Stimulated activated naive B cell treated with anti-CD40 and anti-IgM and Interleukin-4, amounts not matched to agents 10 μg/mL and 1 μg/mL and 100 μg/mL, for 72 hours (primary cell): ENCODE measurements around the gene SDC1.
A peak's percentile ranks its signal among the peaks of the same experiment; 100 is the strongest.

ENCODE experiments used
- ATAC-seq, 2 donors: fragments of 150-1000 bp; cut with Tn5 transposase; replicated peaks; 2 replicates each; pipeline ENCODE4 v1.10.0; 2021; ENCODE audit warnings: moderate library complexity in 1 of 2
- DNase-seq: peaks from one replicate; pipeline ENCODE4 v3.0.0; 2021
- H3K27ac Mint-ChIP-seq: one replicate; pipeline ENCODE4 v1.8.0; 2022; ENCODE audit warnings: mild to moderate bottlenecking, mixed read lengths
- H3K27me3 Mint-ChIP-seq, 2 donors: one replicate each; pipeline ENCODE4 v1.8.0; 2022; ENCODE audit warnings: mixed read lengths in 2 of 2
- H3K36me3 Mint-ChIP-seq, 2 donors: one replicate each; pipeline ENCODE4 v1.8.0; 2022; ENCODE audit warnings: mixed read lengths in 2 of 2, mild to moderate bottlenecking in 1 of 2
- H3K4me1 Mint-ChIP-seq, 2 donors: one replicate each; pipeline ENCODE4 v1.8.0; 2022; ENCODE audit warnings: mixed read lengths in 2 of 2, mild to moderate bottlenecking in 1 of 2
- H3K4me3 Mint-ChIP-seq, 2 donors: one replicate each; pipeline ENCODE4 v1.8.0; 2022; ENCODE audit warnings: mild to moderate bottlenecking in 2 of 2, mixed read lengths in 2 of 2, moderate library complexity in 1 of 2
- H3K9me3 Mint-ChIP-seq, 2 donors: one replicate each; pipeline ENCODE4 v1.8.0; 2022; ENCODE audit warnings: mixed read lengths in 2 of 2, mild to moderate bottlenecking in 1 of 2

SDC1 gene

DNA sequence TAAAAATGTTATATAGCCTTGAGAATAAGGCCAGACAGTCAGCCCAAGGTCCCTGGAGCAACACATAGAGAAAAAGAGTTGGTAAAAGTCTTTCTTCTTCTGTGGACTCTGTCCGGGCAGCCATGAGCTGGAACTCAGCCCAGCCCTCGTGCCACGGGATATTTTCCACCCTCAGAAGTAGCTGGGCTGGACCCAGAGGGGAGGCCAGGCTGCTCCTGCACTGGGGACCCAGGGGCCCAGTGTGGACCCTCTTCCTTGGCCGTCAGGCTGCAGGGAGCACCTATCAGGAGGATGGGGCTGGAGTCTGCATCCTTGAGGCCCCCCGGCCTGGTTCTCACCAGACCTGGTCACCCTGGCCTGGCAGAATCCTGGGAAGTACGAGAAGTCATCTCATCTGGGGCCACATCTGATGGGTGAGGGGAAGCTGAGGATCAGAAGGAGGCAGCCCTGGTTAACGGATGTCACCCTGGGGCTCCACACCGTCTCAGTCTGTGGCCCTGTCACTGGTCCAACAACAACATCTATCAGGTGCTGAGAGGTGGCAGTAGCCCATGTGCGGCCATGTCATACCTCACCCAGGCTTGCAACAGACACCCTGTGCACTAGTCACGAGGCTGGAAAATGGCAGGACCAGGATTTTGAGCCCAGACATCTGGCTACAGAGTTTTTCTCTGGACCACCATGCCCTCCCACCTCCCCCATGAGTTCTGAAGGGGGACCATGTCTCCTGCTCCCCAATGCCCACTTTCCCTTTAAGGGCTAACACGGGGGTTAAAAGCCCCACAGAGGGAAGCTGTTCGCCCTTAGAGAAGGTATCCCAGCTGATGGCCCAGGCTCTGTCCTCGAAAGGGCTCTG, 33.0 kb downstream of the SDC1 start:
- Mint-ChIP-seq H3K36me3 (no peaks in the 10 kb centered on the region), H3K4me3 (no peak overlapping the region)

DNA sequence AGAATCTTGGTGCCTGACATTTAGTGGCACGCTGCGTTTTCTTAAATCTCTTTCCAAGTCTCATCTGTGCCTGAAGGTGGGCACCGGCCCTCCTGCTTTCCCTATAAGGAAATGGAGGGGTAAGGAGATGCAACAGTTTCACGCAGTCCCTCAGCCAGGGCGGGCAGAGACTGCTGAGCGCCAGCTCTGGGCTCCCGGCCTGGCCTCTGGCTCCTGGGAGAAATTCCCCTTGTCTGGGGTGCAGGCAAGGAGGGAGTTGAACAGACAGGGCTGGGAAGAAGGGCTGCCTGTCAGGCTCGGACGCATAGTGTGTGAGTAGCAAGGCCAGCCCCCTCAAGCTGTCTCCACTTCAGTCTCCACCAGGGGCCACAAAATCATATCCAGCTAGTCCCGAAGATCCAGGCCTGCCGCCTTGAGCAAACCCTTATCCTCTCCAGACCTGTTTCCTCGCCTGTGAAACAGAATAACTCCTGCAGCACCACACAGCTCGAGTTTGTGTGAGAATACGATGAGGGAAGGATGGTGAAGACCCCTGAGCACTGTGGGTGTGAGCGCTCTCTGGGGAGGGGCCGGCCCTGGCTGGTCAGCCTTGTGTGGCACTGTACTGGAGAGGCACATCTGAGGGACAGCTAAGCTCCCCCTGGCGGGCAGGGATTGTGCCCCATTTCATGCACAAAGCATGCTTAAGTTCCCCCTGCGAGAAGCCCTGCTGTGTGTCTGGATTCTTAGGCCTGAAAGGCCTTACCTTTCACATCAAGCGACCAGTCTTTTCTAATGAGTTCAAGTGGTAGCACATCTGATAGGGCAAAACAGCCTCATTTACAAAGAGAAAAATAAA, 33.8 kb downstream of the SDC1 start:
- Mint-ChIP-seq H3K27me3 (no peaks in the 10 kb centered on the region), H3K9me3 (no peaks in the 10 kb centered on the region), H3K27ac (no peak overlapping the region)

More for the DNA sequence above, 33.0 kb downstream of the SDC1 start:
- DNase-seq (no peak), ATAC-seq (no peak)
- Mint-ChIP-seq H3K27ac (no peak overlapping the region), H3K4me1 (no peaks in the 10 kb centered on the region), H3K9me3 (no peaks in the 10 kb centered on the region), H3K27me3 (no peaks in the 10 kb centered on the region)

DNA sequence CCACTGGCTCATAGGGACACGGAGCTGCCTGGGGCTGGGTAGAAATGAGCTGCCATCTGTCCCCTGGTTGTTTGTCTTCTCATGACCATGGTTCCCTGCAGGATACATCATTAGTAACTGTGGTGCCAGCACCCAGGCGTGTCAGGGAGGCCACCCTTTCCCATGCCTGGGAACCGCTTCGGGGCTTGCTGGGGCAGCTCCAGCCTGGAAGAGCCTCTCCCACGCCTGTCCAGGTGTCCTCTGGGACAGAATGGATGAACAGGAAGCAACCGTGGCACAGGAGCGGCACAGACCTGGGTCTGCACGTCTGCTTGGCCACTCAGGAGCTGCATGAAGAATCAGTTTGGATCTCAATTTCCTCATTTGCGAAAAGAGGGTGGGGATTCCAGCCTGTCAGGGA, 34.8 kb downstream of the SDC1 start:
- DNase-seq: no peak
- ATAC-seq: no peak
- Mint-ChIP-seq H3K4me1 (peaks cover 0 to 6% of the 10 kb centered on the region in 2 donors), H3K27ac (no peak overlapping the region), H3K4me3 (no peak overlapping the region), H3K36me3 (no peaks in the 10 kb centered on the region), H3K27me3 (no peaks in the 10 kb centered on the region), H3K9me3 (no peaks in the 10 kb centered on the region)

More for the DNA sequence above, 33.8 kb downstream of the SDC1 start:
- Mint-ChIP-seq H3K4me3 (no peak overlapping the region), H3K4me1 (peaks cover 0 to 4% of the 10 kb centered on the region in 2 donors), H3K36me3 (no peaks in the 10 kb centered on the region)
- DNase-seq (no peak), ATAC-seq (no peak)

DNA sequence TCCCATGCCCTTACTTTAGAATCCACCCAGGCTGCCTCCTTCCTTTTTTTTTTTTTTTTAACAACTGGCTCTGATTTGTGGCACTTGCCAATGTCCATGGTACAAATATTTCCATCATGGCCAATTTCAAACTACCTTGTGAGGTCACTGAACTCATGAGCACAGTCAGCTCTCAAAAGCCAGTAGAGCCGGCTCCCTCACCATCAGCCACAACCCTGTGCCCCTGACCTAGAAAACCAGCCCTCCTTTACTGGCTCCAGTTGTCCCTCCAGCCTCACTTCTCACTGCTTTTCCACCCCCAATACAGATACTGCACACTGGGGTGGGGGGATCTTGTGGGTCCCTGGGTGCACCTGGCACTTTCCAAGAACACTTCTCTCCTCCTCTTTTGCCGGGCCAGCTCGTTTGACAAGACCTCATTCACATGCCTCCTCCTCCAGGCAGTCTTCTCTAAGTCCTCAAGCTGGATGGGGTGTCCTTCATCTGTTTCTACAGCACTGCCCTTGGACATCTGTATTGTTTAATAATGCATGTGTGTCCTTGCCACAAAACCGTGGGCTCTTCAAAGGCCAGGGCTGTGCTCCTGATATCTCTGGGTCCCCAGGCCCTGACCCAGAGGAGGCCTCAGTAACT, 35.5 kb downstream of the SDC1 start:
- no peaks in the 10 kb centered on the region for H3K9me3 Mint-ChIP-seq
- no peak for DNase-seq
- H3K36me3 Mint-ChIP-seq: no peaks in the 10 kb centered on the region
- ATAC-seq: no peak
- H3K27ac Mint-ChIP-seq: no peak overlapping the region
- peaks cover 0 to 6% of the 10 kb centered on the region in 2 donors for H3K4me1 Mint-ChIP-seq
- no peak overlapping the region for H3K4me3 Mint-ChIP-seq
- no peaks in the 10 kb centered on the region for H3K27me3 Mint-ChIP-seq

DNA sequence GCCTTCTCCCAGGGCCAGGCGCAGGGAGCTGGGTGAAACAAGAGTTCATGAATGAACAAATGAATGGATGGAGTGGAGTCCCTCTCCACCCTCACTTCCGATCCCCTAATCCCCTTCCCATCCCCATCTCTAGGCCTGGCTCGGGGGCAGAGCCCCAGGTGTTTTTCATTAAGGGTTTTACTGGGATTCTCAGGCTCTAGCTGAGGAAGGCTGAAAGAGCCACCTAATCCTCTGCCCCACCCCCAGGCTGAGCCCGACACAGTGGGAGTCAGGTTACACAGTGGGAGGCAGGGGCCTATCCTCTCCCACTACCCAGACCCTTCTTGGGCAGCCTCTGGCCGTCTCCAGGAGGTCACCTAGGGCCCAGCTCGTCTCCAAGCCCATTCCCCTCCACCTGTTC, 36.1 kb downstream of the SDC1 start:
- H3K4me1 Mint-ChIP-seq: peaks cover 0 to 6% of the 10 kb centered on the region in 2 donors
- no peaks in the 10 kb centered on the region for H3K36me3 Mint-ChIP-seq
- ATAC-seq (no peak), DNase-seq (no peak)
- no peaks in the 10 kb centered on the region for H3K27me3 Mint-ChIP-seq
- H3K4me3 Mint-ChIP-seq: no peak overlapping the region
- H3K27ac Mint-ChIP-seq: no peak overlapping the region
- H3K9me3 Mint-ChIP-seq: no peaks in the 10 kb centered on the region

DNA sequence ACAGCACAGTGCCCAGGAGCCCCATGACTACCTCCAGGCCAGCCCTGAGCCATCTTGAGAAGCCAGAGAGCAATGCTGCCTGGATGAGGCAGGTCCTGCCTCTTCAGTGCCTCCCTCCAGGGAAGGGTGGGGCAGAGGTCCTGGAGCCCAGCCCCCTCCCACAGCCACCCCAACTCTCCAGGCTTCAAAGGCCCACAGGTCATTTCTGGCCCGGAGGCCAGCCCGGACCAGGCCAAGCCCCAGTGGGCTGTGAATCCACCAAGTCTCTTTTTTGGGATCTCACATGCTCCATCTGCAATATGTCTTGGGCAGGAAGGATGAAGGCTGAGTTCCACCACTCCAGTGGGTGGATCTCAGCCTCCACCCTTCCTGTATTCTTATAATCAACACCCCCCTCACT, 36.7 kb downstream of the SDC1 start:
- no peaks in the 10 kb centered on the region for H3K9me3 Mint-ChIP-seq
- H3K4me3 Mint-ChIP-seq: no peak overlapping the region
- ATAC-seq (no peak), DNase-seq (no peak)
- no peaks in the 10 kb centered on the region for H3K36me3 Mint-ChIP-seq
- no peaks in the 10 kb centered on the region for H3K27me3 Mint-ChIP-seq
- peaks cover 0 to 6% of the 10 kb centered on the region in 2 donors for H3K4me1 Mint-ChIP-seq
- H3K27ac Mint-ChIP-seq: no peak overlapping the region

DNA sequence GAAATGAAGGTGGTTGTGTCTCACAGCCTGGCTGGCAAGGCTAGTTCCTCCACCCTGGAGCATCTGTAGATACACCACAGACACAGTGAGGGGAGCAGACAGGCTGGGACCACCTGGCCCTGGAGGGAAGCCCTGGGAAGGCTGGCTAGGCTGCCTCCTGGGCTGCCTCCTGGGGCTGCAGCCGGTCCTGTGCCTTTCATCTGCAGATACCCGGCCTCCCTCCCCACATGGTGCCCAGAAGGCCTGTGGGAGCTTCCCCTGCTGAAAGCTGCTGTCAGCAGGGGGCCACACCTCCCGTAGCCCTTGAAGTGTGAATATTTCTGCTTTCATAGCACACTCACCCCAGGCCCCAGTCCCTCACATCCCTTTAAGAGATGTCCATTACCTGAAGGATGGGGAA, 37.6 kb downstream of the SDC1 start:
- Mint-ChIP-seq H3K4me3 (no peak overlapping the region), H3K36me3 (no peaks in the 10 kb centered on the region), H3K4me1 (peaks cover 0 to 6% of the 10 kb centered on the region in 2 donors), H3K27ac (no peak overlapping the region), H3K9me3 (no peaks in the 10 kb centered on the region), H3K27me3 (no peaks in the 10 kb centered on the region)
- ATAC-seq: no peak
- DNase-seq: no peak

DNA sequence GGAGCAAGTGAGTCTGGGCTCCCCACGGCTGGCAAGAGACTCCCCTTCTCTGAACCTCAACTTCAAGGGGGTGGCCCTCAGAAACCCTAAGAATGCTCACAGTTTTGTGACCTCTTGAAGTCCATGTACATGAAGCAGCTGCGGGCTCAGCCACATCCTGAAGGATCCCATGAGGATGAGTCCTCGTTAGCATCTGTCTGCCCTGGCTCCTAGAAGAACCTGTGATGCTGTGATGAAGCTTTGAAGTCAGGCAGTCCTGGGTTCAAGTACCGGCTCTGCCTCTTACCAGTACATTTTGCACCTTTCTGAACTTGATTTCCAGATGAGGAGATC, 38.1 kb downstream of the SDC1 start:
- H3K27ac Mint-ChIP-seq: no peak overlapping the region
- no peak for ATAC-seq
- H3K9me3 Mint-ChIP-seq: no peaks in the 10 kb centered on the region
- H3K4me1 Mint-ChIP-seq: peaks cover 0 to 6% of the 10 kb centered on the region in 2 donors
- no peaks in the 10 kb centered on the region for H3K27me3 Mint-ChIP-seq
- H3K36me3 Mint-ChIP-seq: no peaks in the 10 kb centered on the region
- no peak overlapping the region for H3K4me3 Mint-ChIP-seq
- no peak for DNase-seq

DNA sequence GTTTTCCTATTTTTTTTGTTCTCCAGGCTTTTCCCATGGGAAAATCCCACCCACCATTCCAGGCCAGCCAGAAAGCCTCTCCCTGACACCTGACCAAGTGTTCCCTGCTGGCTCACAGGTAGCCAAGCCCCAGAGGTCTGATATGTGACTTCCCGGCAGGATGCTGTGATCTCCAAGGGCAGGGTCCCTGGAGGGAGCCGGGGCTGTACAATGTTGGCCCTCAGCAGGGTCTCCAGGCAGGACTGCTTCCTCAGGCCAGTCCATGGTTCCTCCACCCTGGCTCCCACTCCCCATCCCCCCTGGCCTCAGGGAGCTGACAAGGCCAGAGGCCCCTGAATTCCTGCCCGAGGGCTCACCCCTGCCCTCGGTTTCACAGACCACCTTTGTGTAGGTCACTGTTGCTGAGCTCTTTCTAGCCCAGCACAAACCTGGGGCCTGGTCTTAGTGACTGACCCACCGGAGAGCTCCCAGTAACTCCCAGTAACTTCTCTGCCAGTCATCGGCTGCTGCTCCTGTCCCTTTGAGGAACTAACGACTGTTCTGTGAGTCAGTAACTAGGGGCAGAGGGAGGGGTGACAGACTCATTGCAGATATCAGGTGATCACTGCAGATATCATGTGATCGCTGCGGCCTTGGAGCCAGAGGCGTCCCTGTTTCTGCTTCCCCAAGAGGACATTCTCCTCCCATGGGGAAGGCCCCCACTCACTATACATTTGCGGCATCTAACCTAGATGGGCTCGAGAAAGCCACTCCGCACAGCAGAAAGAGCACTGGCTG, 38.7 kb downstream of the SDC1 start:
- no peaks in the 10 kb centered on the region for H3K27me3 Mint-ChIP-seq
- H3K4me3 Mint-ChIP-seq: no peak overlapping the region
- peak overlapping the region; percentile 31 for H3K27ac Mint-ChIP-seq
- no peaks in the 10 kb centered on the region for H3K36me3 Mint-ChIP-seq
- peak; percentile 13 for DNase-seq
- H3K4me1 Mint-ChIP-seq: peaks cover 0 to 6% of the 10 kb centered on the region in 2 donors
- H3K9me3 Mint-ChIP-seq: no peaks in the 10 kb centered on the region
- ATAC-seq: peak; percentile 71 to 81

DNA sequence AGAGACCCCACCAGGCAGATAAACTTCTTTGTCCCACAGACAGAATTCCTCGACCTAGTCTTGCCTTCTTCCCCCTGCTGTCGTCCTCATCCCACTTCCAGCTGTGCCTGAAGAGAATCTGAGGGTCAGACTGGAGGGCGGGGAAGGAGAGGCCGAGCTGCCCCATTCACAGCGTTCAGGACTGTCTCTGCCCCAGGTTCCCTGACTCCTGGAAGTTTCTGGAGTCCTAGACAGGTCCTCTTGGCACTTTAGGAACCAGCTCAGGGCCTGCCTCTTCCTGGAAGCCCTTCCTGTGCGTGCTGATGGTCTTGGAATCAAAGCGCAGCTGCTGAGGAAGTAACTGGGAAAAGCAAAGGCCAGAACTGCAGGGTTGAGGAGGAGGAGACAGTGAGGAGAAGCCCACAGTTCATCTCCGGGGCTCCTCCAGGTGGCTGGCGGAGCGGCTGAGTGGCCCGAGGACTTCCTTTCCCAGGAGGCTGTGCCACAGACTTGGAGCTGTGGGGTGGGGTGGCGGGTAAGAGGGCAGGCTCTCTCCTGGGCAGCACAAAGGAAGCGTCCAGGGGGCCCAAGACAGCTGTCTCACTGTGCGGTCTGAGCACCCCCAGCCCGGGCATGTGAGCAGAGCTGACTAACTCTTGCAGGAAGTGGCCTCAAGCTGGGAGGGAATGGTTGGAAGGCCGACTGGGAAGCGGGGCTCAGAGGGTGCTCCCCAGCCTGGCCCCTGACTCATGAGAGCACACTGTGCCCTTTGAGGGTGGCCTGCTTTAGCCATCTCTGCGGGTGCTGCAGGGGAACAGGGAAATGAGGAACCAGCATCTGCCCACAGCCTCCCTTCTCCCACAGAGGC, 39.5 kb downstream of the SDC1 start:
- H3K27ac Mint-ChIP-seq: no peak overlapping the region
- no peak overlapping the region for H3K4me3 Mint-ChIP-seq
- peaks cover 0 to 6% of the 10 kb centered on the region in 2 donors for H3K4me1 Mint-ChIP-seq
- H3K36me3 Mint-ChIP-seq: no peaks in the 10 kb centered on the region
- no peaks in the 10 kb centered on the region for H3K27me3 Mint-ChIP-seq
- no peak for DNase-seq
- no peaks in the 10 kb centered on the region for H3K9me3 Mint-ChIP-seq
- ATAC-seq: peak in 1 of 2 donors; percentile 31

DNA sequence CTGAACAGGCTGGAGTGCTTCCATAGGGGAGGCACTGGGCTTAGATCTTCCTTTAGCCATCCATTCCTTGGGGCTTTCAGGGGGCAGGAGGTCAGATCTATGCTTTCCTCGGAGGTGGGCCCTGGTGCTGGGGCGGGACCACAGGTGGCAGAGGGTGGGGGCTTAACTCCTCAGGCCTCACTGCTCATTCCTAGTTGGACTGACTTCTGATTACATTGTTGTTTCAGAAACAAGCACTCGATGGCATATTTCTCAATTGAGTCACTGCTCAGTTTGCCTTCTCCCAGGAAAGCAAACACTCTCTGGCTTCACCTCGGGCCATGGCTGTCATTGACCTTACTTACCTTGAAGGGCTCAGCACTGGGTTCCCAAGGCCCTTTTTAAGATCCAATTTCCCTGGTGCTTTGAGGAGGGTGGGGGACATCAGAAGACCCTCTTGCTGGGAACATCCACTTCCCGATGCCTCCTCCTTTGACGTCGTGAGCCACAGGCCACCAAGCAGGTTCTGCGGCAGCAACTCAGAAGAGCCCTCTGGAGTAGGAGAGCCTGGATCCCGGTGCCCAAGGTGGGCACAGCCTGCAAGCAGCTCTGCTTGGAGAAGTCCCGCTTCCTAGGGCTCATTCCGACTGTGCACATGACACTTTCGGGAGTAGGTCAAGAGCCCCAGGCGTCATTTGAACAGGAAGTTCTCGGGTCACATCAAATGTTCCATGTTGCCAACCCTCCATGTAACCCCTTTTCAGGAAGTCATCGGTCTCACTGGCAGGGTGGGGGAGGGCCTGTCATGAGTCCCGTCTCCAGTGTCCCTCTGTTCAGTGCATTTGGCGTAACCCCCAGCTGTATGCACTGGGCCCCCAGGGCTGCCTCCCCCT, 40.6 kb downstream of the SDC1 start:
- no peak for DNase-seq
- peaks cover 0 to 6% of the 10 kb centered on the region in 2 donors for H3K4me1 Mint-ChIP-seq
- H3K27ac Mint-ChIP-seq: no peak overlapping the region
- H3K4me3 Mint-ChIP-seq: no peak overlapping the region
- no peaks in the 10 kb centered on the region for H3K36me3 Mint-ChIP-seq
- ATAC-seq: no peak
- H3K27me3 Mint-ChIP-seq: no peaks in the 10 kb centered on the region
- no peaks in the 10 kb centered on the region for H3K9me3 Mint-ChIP-seq

DNA sequence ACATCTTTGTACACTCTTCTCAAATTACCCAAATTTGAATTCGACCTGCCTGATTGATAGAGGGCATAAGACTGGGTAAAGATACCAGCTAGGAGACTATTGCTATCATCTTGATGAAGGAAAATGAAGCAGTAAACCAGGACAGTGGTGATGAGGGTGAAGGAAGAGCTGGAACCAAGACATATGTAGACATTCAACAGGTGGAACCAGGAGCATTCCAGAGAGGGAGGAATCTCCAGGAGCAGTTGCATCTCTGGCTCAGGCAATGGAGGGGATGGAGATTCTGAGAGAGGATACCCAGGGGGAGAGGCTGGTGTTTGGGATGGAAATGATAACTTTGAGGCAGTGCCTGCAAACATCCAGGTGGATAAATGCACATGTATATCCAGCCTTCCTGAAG, 41.6 kb downstream of the SDC1 start:
- no peak overlapping the region for H3K27ac Mint-ChIP-seq
- no peak overlapping the region for H3K4me3 Mint-ChIP-seq
- ATAC-seq (no peak), DNase-seq (no peak)
- H3K27me3 Mint-ChIP-seq: no peaks in the 10 kb centered on the region
- peaks cover 0 to 6% of the 10 kb centered on the region in 2 donors for H3K4me1 Mint-ChIP-seq
- no peaks in the 10 kb centered on the region for H3K36me3 Mint-ChIP-seq
- no peaks in the 10 kb centered on the region for H3K9me3 Mint-ChIP-seq
